Esophagus squamous epithelium (tissue), 4 donors: ENCODE data around the gene NR1D2.

Experiments used
- POLR2A ChIP-seq, 4 donors: fragments of 450-650 bp; IDR thresholded peaks; one replicate each; pipeline ENCODE4 v1.6.1; 2017; ENCODE audit warnings: antibody characterized with exemption in 4 of 4, mild to moderate bottlenecking in 4 of 4, moderate library complexity in 3 of 4
- TF ChIP-seq, protein P1 (sequence below), 6 experiments: fragments of 450-650 bp in 4 of 6; fragments of 200-600 bp in 2 of 6; sonication (generic) in 2 of 6; IDR thresholded peaks; one replicate each; pipeline ENCODE4 v1.5.1; 2016 to 2019; ENCODE audit warnings: antibody characterized with exemption in 6 of 6, mild to moderate bottlenecking in 4 of 6, moderate library complexity in 4 of 6

DNA sequence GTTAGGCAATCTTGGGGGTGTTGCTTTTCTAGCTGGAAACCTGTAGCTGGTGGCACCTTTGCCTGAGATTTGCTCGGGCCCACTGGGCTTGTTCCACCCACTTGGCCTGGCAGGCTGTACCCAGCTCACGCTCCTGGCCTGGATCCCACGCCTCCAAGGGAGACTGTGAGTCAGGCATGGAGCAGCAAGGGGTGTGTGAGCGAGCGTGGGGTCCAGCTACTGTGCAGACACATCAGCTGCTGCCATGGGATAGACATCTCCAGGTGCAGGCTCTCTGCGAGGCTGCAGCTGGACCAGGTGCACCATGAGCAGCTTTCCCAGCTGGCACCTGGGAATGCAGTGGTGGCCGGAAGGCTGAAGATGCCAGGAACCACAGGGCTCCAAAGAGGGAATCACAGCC is 36.0 kb downstream of the NR1D2 start:
- TF ChIP-seq, protein P1, sequence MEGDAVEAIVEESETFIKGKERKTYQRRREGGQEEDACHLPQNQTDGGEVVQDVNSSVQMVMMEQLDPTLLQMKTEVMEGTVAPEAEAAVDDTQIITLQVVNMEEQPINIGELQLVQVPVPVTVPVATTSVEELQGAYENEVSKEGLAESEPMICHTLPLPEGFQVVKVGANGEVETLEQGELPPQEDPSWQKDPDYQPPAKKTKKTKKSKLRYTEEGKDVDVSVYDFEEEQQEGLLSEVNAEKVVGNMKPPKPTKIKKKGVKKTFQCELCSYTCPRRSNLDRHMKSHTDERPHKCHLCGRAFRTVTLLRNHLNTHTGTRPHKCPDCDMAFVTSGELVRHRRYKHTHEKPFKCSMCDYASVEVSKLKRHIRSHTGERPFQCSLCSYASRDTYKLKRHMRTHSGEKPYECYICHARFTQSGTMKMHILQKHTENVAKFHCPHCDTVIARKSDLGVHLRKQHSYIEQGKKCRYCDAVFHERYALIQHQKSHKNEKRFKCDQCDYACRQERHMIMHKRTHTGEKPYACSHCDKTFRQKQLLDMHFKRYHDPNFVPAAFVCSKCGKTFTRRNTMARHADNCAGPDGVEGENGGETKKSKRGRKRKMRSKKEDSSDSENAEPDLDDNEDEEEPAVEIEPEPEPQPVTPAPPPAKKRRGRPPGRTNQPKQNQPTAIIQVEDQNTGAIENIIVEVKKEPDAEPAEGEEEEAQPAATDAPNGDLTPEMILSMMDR (IDR thresholded peaks at IDR 0.05), result no peak
- TF ChIP-seq POLR2A (IDR thresholded peaks at IDR 0.05), result no peak
